ENCODE results near the gene SLC46A1.

Gene SLC46A1

GRCh38 chr17:28357061-28357900 lies 48.7 kb downstream of the SLC46A1 start, which contains the start of gene POLDIP2:
Gene POLDIP2, minus strand, starts transcription at chr17:28357527. Its CDS starts 79 bp downstream, at chr17:28357448.
- H3K36me3 Mint-ChIP-seq (ENCODE audit: insufficient read depth): peaks cover 42% of the 10 kb centered on the region
- no peaks in the 10 kb centered on the region for H3K27me3 Mint-ChIP-seq
- H3K4me3 Mint-ChIP-seq: peak within 1 kb of the TSS; percentile 93
- peaks cover 25% of the 10 kb centered on the region for H3K4me1 Mint-ChIP-seq
- DNase-seq (ENCODE audit: low spot score in 2 of 2): peak; percentile 91 to 94
- peak within 1 kb of the TSS; percentile 94 for H3K27ac Mint-ChIP-seq (ENCODE audit: low read depth)
- peak; percentile 100 for ATAC-seq (replicated peaks; ENCODE audit: extremely low read depth, poor library complexity, severe bottlenecking)
- no peaks in the 10 kb centered on the region for H3K9me3 Mint-ChIP-seq

GRCh38 chr17:28350271-28350670 lies 55.7 kb downstream of the SLC46A1 start:
- Mint-ChIP-seq H3K4me3 (no peak overlapping the region), H3K27ac (ENCODE audit: low read depth) (no peak overlapping the region), H3K9me3 (no peaks in the 10 kb centered on the region), H3K36me3 (ENCODE audit: insufficient read depth) (peaks cover 43% of the 10 kb centered on the region), H3K27me3 (no peaks in the 10 kb centered on the region), H3K4me1 (no peaks in the 10 kb centered on the region)
- no peak for ATAC-seq (replicated peaks; ENCODE audit: extremely low read depth, poor library complexity, severe bottlenecking)
- no peak for DNase-seq (ENCODE audit: low spot score in 2 of 2)

- peaks cover 46% of the 10 kb centered on the region for H3K36me3 Mint-ChIP-seq (ENCODE audit: insufficient read depth)
- no peaks in the 10 kb centered on the region for H3K4me1 Mint-ChIP-seq
- no peaks in the 10 kb centered on the region for H3K27me3 Mint-ChIP-seq
- DNase-seq (ENCODE audit: low spot score in 2 of 2) (no peak), ATAC-seq (replicated peaks; ENCODE audit: extremely low read depth, poor library complexity, severe bottlenecking) (no peak)
- H3K9me3 Mint-ChIP-seq: no peaks in the 10 kb centered on the region
- no peak overlapping the region for H3K4me3 Mint-ChIP-seq
- H3K27ac Mint-ChIP-seq (ENCODE audit: low read depth): no peak overlapping the region
Observed at GRCh38 chr17:28348979-28349378, 57.0 kb downstream of the SLC46A1 start.

- Mint-ChIP-seq H3K27ac (ENCODE audit: low read depth) (no peak overlapping the region), H3K9me3 (no peaks in the 10 kb centered on the region), H3K27me3 (no peaks in the 10 kb centered on the region)
Observed at GRCh38 chr17:28347261-28347891, 58.6 kb downstream of the SLC46A1 start.

GRCh38 chr17:28346746-28347246 lies 59.2 kb downstream of the SLC46A1 start:
- Mint-ChIP-seq H3K9me3 (no peaks in the 10 kb centered on the region), H3K4me1 (no peaks in the 10 kb centered on the region), H3K27me3 (no peaks in the 10 kb centered on the region), H3K36me3 (ENCODE audit: insufficient read depth) (peaks cover 39% of the 10 kb centered on the region), H3K4me3 (no peak overlapping the region), H3K27ac (ENCODE audit: low read depth) (no peak overlapping the region)
- DNase-seq (ENCODE audit: low spot score in 2 of 2): no peak
- no peak for ATAC-seq (replicated peaks; ENCODE audit: extremely low read depth, poor library complexity, severe bottlenecking)

More at GRCh38 chr17:28347261-28347891, 58.6 kb downstream of the SLC46A1 start:
- ATAC-seq (replicated peaks; ENCODE audit: extremely low read depth, poor library complexity, severe bottlenecking) (no peak), DNase-seq (ENCODE audit: low spot score in 2 of 2) (no peak)
- peaks cover 42% of the 10 kb centered on the region for H3K36me3 Mint-ChIP-seq (ENCODE audit: insufficient read depth)
- H3K4me3 Mint-ChIP-seq: no peak overlapping the region
- H3K4me1 Mint-ChIP-seq: no peaks in the 10 kb centered on the region

GRCh38 chr17:28346199-28346580 lies 59.8 kb downstream of the SLC46A1 start:
- no peak overlapping the region for H3K4me3 Mint-ChIP-seq
- H3K9me3 Mint-ChIP-seq: no peaks in the 10 kb centered on the region
- no peak overlapping the region for H3K27ac Mint-ChIP-seq (ENCODE audit: low read depth)
- peaks cover 34% of the 10 kb centered on the region for H3K36me3 Mint-ChIP-seq (ENCODE audit: insufficient read depth)
- ATAC-seq (replicated peaks; ENCODE audit: extremely low read depth, poor library complexity, severe bottlenecking) (no peak), DNase-seq (ENCODE audit: low spot score in 2 of 2) (no peak)
- no peaks in the 10 kb centered on the region for H3K27me3 Mint-ChIP-seq
- no peaks in the 10 kb centered on the region for H3K4me1 Mint-ChIP-seq

- no peaks in the 10 kb centered on the region for H3K9me3 Mint-ChIP-seq
- no peak for DNase-seq (ENCODE audit: low spot score in 2 of 2)
- no peaks in the 10 kb centered on the region for H3K27me3 Mint-ChIP-seq
- no peak overlapping the region for H3K27ac Mint-ChIP-seq (ENCODE audit: low read depth)
- ATAC-seq (replicated peaks; ENCODE audit: extremely low read depth, poor library complexity, severe bottlenecking): no peak
- H3K36me3 Mint-ChIP-seq (ENCODE audit: insufficient read depth): peaks cover 36% of the 10 kb centered on the region
- no peaks in the 10 kb centered on the region for H3K4me1 Mint-ChIP-seq
- no peak overlapping the region for H3K4me3 Mint-ChIP-seq
Observed at GRCh38 chr17:28345419-28346198, 60.4 kb downstream of the SLC46A1 start.
